ENCODE results near the gene CEP128.

Gene CEP128

GRCh38 chr14:80586131-80586530 lies 355.4 kb downstream of the CEP128 start:
- intact Hi-C loops (cut with DNase I; ENCODE audit: low total_unique reads) = no loop called here
- no peak overlapping the region for H3K4me3 ChIP-seq
- H3K36me3 ChIP-seq = no peaks in the 10 kb centered on the region
- H3K9me3 ChIP-seq = no peaks in the 10 kb centered on the region
- H3K4me1 ChIP-seq = no peaks in the 10 kb centered on the region
- TF ChIP-seq, protein P1, sequence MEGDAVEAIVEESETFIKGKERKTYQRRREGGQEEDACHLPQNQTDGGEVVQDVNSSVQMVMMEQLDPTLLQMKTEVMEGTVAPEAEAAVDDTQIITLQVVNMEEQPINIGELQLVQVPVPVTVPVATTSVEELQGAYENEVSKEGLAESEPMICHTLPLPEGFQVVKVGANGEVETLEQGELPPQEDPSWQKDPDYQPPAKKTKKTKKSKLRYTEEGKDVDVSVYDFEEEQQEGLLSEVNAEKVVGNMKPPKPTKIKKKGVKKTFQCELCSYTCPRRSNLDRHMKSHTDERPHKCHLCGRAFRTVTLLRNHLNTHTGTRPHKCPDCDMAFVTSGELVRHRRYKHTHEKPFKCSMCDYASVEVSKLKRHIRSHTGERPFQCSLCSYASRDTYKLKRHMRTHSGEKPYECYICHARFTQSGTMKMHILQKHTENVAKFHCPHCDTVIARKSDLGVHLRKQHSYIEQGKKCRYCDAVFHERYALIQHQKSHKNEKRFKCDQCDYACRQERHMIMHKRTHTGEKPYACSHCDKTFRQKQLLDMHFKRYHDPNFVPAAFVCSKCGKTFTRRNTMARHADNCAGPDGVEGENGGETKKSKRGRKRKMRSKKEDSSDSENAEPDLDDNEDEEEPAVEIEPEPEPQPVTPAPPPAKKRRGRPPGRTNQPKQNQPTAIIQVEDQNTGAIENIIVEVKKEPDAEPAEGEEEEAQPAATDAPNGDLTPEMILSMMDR (IDR thresholded peaks at IDR 0.05) = no peak
- H3K27ac ChIP-seq = no peak overlapping the region
- no peak for DNase-seq
- no peaks in the 10 kb centered on the region for H3K27me3 ChIP-seq

DNA sequence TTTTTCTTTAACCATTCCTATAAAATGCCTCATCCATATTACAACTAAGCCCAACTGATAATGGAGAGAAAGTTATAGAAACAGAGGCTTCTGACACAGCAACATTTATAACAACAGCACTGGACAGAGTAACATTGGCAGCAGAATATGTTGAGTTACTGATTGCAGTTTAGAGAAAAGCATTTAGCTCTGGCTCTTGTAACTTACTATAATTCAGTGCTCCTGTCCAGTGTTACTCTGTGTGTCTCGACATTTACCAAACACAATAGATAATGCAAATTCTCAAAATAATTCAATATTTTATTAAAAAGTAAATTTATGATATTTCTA lies 356.1 kb downstream of the CEP128 start:
- Histone ChIP-seq H3K4me1 (no peaks in the 10 kb centered on the region), H3K27me3 (no peaks in the 10 kb centered on the region), H3K4me3 (no peak overlapping the region), H3K36me3 (no peaks in the 10 kb centered on the region), H3K9me3 (no peaks in the 10 kb centered on the region), H3K27ac (no peak overlapping the region)
- intact Hi-C loops (cut with DNase I; ENCODE audit: low total_unique reads) = no loop called here
- TF ChIP-seq, protein P1 (IDR thresholded peaks at IDR 0.05) = no peak
- DNase-seq = no peak

DNA sequence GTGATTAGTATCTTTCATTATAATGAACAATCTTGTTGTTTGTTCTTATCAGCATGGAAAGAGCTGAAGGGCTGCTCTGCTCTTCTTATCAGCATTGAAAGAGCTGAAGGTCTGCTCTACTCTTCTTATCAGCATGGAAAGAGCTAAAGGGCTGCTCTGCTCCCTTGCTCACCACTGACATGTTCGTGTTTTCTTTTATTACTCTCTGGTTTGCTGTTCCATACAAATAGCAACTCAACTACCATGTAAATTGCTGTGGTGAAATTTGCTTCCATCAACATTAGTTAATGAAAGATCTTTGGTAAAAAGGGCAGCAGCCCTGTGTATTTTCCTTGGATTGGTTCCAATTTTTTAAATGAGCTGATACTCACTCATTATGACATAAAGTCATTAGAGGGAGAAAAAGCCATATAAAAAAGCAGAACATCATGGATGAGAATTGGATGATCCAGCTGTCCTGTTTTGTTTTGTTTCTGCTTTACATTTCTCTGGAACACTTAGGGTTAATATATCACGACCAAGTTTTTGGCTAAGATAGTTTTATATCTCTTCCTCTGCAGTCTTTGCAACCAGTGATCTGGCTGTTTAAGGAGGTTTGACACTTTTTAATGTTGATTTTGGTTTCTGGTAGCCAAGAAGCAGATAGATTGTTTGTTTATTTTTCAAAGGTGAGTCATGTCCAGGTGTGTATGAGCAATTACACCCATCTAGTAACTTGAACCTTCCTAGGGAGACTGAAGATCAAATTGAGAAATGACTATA lies 356.6 kb downstream of the CEP128 start:
- DNase-seq = no peak
- TF ChIP-seq, protein P1 (IDR thresholded peaks at IDR 0.05) = no peak
- Histone ChIP-seq H3K36me3 (no peaks in the 10 kb centered on the region), H3K4me3 (no peak overlapping the region), H3K4me1 (no peaks in the 10 kb centered on the region), H3K27me3 (no peaks in the 10 kb centered on the region), H3K9me3 (no peaks in the 10 kb centered on the region), H3K27ac (no peak overlapping the region)
- intact Hi-C loops (cut with DNase I; ENCODE audit: low total_unique reads) = no loop called here

GRCh38 chr14:80577599-80577998 lies 363.9 kb downstream of the CEP128 start:
- no peak overlapping the region for H3K27ac ChIP-seq

GRCh38 chr14:80576401-80576800 lies 365.1 kb downstream of the CEP128 start:
- H3K27me3 ChIP-seq = no peaks in the 10 kb centered on the region
- H3K36me3 ChIP-seq = no peaks in the 10 kb centered on the region
- DNase-seq = no peak
- TF ChIP-seq, protein P1 (IDR thresholded peaks at IDR 0.05) = no peak
- H3K27ac ChIP-seq = no peak overlapping the region
- H3K9me3 ChIP-seq = no peaks in the 10 kb centered on the region
- intact Hi-C loops (cut with DNase I; ENCODE audit: low total_unique reads) = no loop called here
- no peak overlapping the region for H3K4me3 ChIP-seq
- no peaks in the 10 kb centered on the region for H3K4me1 ChIP-seq

More at GRCh38 chr14:80577599-80577998, 363.9 kb downstream of the CEP128 start:
- intact Hi-C loops (cut with DNase I; ENCODE audit: low total_unique reads) = no loop called here
- TF ChIP-seq, protein P1 (IDR thresholded peaks at IDR 0.05) = no peak
- H3K4me1 ChIP-seq = no peaks in the 10 kb centered on the region
- no peak for DNase-seq
- H3K4me3 ChIP-seq = no peak overlapping the region
- no peaks in the 10 kb centered on the region for H3K36me3 ChIP-seq
- H3K27me3 ChIP-seq = no peaks in the 10 kb centered on the region
- H3K9me3 ChIP-seq = no peaks in the 10 kb centered on the region

DNA sequence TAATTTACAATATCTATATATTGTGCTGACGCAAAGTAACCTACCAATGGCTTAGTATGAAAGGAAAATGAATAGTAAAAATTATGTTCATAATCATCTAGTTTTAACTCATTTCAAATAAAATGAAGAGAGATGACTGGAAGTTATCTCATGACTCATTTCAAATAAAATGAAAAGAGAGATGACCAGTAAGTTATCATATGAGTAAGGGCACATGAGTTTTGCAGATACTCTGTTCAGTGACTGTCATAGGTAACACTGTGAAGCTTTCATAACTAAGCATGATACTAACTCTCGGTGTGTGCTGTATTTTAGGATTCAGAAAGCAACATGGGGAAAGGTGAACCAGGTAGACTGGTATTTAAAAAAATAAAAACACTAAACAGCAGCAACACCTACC lies 365.8 kb downstream of the CEP128 start:
- Histone ChIP-seq H3K36me3 (no peaks in the 10 kb centered on the region), H3K27me3 (no peaks in the 10 kb centered on the region), H3K4me3 (no peak overlapping the region), H3K27ac (no peak overlapping the region), H3K4me1 (no peaks in the 10 kb centered on the region), H3K9me3 (no peaks in the 10 kb centered on the region)
- no peak for DNase-seq
- intact Hi-C loops (cut with DNase I; ENCODE audit: low total_unique reads) = no loop called here
- TF ChIP-seq, protein P1 (IDR thresholded peaks at IDR 0.05) = no peak

All from tibial artery (tissue), 4 donors.